PC-9 (cell line): ENCODE data around the gene NINL. TPM values are rescaled to one million over a fixed set of nuclear protein-coding genes. Genes with fewer than 3 reads are reported as not detected.
"Not testable (repeated sequence)": the region's sequence is repeated elsewhere in the genome, so short reads cannot be mapped to it uniquely, and the experiment has no call there.

ENCODE experiments used
- Bru-seq: library from RNA; stranded (reverse); fragments of 400-500 nt; gene quantifications from one replicate; lab custom pipeline; 2021; lab: Mats Ljungman, UMichigan
- BruChase-seq, 2 experiments: library from RNA; stranded (reverse); fragments of 400-500 nt; gene quantifications; one replicate each; lab custom pipeline; 2021; lab: Mats Ljungman, UMichigan
- BruUV-seq: library from RNA; stranded (reverse); fragments of 400-500 nt; replicated peaks from 2 replicates; lab custom pipeline; 2021; lab: Mats Ljungman, UMichigan
- CTCF ChIA-PET: fragments of 300-600 bp; sonication (Branson Sonifier 250); formaldehyde crosslinking; loops from one replicate; lab custom pipeline; 2022; ENCODE audit warnings: antibody characterized with exemption; lab: Charles Lee
- POLR2A ChIA-PET: fragments of 300-600 bp; sonication (Branson Sonifier 250); formaldehyde crosslinking; loops from one replicate; lab custom pipeline; 2022; ENCODE audit warnings: antibody characterized with exemption; ENCODE audit not compliant: unreplicated experiment; lab: Charles Lee
- DNase-seq, 2 experiments: peaks; one replicate each; pipeline versions ENCODE4 v3.0.0 to v3.0.0-alpha.2; 2015 to 2022; ENCODE audit warnings: mixed read lengths in 1 of 2
- H2AFZ ChIP-seq: fragments of 200-600 bp; sonication (generic); 2 replicates; pipeline ENCODE4 v1.8.1; 2017; ENCODE audit warnings: antibody characterized with exemption
- H3F3A ChIP-seq: fragments of 200-600 bp; sonication (generic); 2 replicates; pipeline ENCODE4 v1.8.1; 2017; ENCODE audit warnings: antibody characterized with exemption, mild to moderate bottlenecking, low read depth; ENCODE audit not compliant: insufficient read depth
- H3K27ac ChIP-seq: fragments of 200-600 bp; sonication (generic); 2 replicates; pipeline ENCODE4 v1.6.1; 2016; ENCODE audit warnings: mixed run types
- H3K27me3 ChIP-seq: fragments of 200-600 bp; sonication (generic); 2 replicates; pipeline ENCODE4 v1.6.1; 2016; ENCODE audit warnings: low read depth, mixed run types; ENCODE audit not compliant: insufficient read depth
- H3K36me3 ChIP-seq: fragments of 200-600 bp; sonication (generic); 2 replicates; pipeline ENCODE4 v1.6.1; 2016; ENCODE audit warnings: low read depth, mixed run types
- H3K4me1 ChIP-seq: fragments of 200-600 bp; sonication (generic); replicated peaks from 2 replicates; pipeline ENCODE4 v1.6.1; 2016; ENCODE audit warnings: mixed run types; ENCODE audit not compliant: insufficient read depth
- H3K4me2 ChIP-seq: fragments of 200-600 bp; sonication (generic); 2 replicates; pipeline ENCODE4 v1.6.1; 2017; ENCODE audit warnings: mixed run types
- H3K4me3 ChIP-seq: fragments of 200-600 bp; sonication (generic); 2 replicates; pipeline ENCODE4 v1.6.1; 2016; ENCODE audit warnings: mixed run types
- H3K79me2 ChIP-seq: fragments of 200-600 bp; sonication (generic); 2 replicates; pipeline ENCODE4 v1.6.1; 2017; ENCODE audit warnings: low read depth, mixed run types
- H3K9me2 ChIP-seq: fragments of 200-600 bp; sonication (generic); 2 replicates; pipeline ENCODE4 v1.8.1; 2017; ENCODE audit warnings: mild to moderate bottlenecking; ENCODE audit not compliant: insufficient read depth
- H3K9me3 ChIP-seq: fragments of 200-600 bp; sonication (generic); 2 replicates; pipeline ENCODE4 v1.8.1; 2016; ENCODE audit warnings: low read depth; ENCODE audit not compliant: insufficient read depth
- H4K20me1 ChIP-seq: fragments of 200-600 bp; sonication (generic); 2 replicates; pipeline ENCODE4 v1.8.1; 2017; ENCODE audit not compliant: insufficient read depth
- EZH2 ChIP-seq: fragments of 200-600 bp; sonication (generic); IDR thresholded peaks from 2 replicates; pipeline ENCODE4 v1.8.0; 2017; ENCODE audit warnings: antibody characterized with exemption, low read depth
- intact Hi-C: fragments of 100-400 bp; cut with micrococcal nuclease; formaldehyde crosslinking; loops from one replicate; pipeline ENCODE4 v1.10.0; 2022; ENCODE audit not compliant: unreplicated experiment
- long read RNA-seq: library from polyadenylated mRNA; stranded (forward); transcript quantifications from one replicate; pipeline ENCODE4 v2.0.0, GENCODE V29; 2022
- total RNA-seq: library from RNA; stranded (reverse); gene quantifications from 2 replicates; pipeline ENCODE4 v1.2.3, GENCODE V29; 2021
- TF ChIP-seq, protein P1 (sequence below): fragments of 200-600 bp; sonication (generic); conservative IDR thresholded peaks from 2 replicates; pipeline ENCODE4 v1.6.1; 2017; ENCODE audit warnings: mixed run types, antibody characterized with exemption, mild to moderate bottlenecking, moderate library complexity

NINL gene
- total RNA-seq (19.6 and 39.9 TPM in 2 replicates), Bru-seq, nascent RNA (percentile 68 among the genes with signal in this experiment), BruChase-seq, experiment 1, labeled RNA remaining after a 2-hour chase (percentile 72 among the genes with signal in this experiment), BruChase-seq, experiment 2, labeled RNA remaining after a 6-hour chase (percentile 70 among the genes with signal in this experiment)
- long read RNA-seq, full-length matches to known transcripts: 2 of 13 reads
- long read RNA-seq, partial matches to known transcripts: 6 of 13 reads
- long read RNA-seq, other reads (novel, unspliced or antisense): 5 of 13 reads

DNA sequence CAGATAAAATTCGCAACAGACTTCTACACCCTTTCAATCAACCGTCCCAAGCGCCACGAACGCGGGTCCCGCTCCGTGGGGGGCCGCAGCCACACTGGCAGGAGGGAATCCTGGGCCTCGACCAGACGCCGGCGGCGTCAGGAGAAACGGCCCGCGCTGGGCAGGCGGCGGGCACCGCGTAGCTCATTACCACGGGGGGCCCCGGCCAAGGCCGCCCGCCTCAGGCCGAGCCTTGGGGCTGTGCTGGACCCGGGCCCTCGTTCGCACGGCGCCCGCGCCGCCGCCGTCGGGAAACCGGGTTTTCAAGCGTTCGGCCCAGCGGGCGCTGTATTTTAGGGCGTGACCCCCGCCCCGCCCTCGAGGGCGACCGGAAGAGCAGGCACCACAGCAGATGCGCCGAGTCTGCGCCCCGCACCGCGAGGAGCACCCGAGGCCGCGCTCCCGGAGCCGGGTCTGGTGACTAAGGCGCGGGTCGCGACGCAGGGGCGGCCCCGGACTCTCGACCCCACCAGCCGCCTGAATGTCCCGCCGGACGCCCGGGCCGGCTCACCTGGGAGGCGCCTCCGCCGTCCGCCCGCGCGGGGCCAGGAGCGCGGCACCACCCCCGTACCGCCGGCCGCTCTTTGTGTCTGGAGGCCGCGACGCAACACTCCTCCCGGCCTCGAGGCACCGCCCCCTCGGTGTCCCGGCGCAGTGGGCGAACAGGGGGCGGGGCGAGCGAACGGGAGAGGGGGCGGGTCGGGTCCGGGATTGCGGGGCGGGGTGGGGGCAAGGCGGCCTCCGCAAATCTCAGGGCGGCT is at the start of gene NINL:
NINL (minus strand) TSS at position 627 of the 800 bp plus-strand sequence. CDS start 58,944 bp downstream, outside the sequence.
- Histone ChIP-seq H3K79me2 (peaks cover 38% of the 10 kb centered on the region), H3K9me2 (no peaks in the 10 kb centered on the region), H3K9me3 (no peaks in the 10 kb centered on the region), H3K27me3 (no peaks in the 10 kb centered on the region), H3K36me3 (no peaks in the 10 kb centered on the region), H3K4me3 (peak within 1 kb of the TSS; percentile 94), H3F3A (peaks cover 6% of the 10 kb centered on the region; the same call in 1 of the 2 replicates), H4K20me1 (no peaks in the 10 kb centered on the region), H3K4me1 (peaks cover 11% of the 10 kb centered on the region; the same call in 1 of the 2 replicates), H2AFZ (peak within 1 kb of the TSS; percentile 94), H3K27ac (no peak within 1 kb of the TSS), H3K4me2 (peak within 1 kb of the TSS; percentile 75)
- POLR2A ChIA-PET: interaction anchor here (0.5 to 0.6 kb wide), 2 partner anchors 25 to 338 kb away, joined by 5 to 6 read pairs; no protein-coding TSS in a partner anchor
- TF ChIP-seq, protein P1, sequence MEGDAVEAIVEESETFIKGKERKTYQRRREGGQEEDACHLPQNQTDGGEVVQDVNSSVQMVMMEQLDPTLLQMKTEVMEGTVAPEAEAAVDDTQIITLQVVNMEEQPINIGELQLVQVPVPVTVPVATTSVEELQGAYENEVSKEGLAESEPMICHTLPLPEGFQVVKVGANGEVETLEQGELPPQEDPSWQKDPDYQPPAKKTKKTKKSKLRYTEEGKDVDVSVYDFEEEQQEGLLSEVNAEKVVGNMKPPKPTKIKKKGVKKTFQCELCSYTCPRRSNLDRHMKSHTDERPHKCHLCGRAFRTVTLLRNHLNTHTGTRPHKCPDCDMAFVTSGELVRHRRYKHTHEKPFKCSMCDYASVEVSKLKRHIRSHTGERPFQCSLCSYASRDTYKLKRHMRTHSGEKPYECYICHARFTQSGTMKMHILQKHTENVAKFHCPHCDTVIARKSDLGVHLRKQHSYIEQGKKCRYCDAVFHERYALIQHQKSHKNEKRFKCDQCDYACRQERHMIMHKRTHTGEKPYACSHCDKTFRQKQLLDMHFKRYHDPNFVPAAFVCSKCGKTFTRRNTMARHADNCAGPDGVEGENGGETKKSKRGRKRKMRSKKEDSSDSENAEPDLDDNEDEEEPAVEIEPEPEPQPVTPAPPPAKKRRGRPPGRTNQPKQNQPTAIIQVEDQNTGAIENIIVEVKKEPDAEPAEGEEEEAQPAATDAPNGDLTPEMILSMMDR: no peak
- no peak for TF ChIP-seq EZH2
- intact Hi-C loops: loop anchor here (2.0 to 10.0 kb wide), 2 partner anchors 40 to 90 kb away; partner anchors contain the start of gene NANP
- BruUV-seq: no TSS peak
- CTCF ChIA-PET: no interaction called here
- peak; percentile 51 to 80 for DNase-seq

DNA sequence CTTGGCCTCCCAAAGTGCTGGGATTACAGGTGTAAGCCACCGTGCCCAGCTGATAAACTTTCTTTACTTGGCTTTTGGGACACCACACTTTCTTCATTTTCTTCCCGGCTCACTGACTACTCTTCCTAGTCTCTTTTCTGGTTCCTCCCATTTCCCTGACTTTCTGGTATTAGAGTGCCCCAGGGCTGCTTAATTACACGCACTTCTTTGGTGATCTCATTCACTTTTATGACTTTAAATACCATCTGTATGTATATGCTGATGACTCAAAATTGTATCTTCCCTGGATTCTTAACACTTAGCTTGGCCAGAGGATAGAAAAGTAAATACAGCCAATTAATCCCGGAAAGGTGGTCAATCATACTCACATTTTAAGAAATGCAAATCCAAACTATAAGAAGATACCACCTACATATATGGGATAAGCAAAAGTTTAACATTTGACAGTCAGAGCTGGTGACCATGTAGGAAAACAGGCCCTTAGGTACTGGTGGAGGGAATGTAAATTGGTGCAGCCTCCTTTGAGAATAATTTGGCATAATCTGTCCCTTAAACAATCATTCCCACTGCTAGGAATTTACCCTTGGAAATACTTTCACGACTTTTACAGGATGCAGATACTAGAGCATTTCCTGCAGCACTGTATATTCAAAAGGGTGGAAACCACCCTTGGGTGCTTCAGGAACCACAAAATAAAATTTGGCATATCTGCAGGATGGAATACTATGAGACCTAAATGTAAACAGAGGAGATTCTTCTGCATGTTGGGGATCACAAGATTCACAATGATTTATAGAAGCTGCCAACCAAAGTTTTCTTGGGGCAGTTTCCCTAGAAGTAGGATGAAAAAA is 47.8 kb upstream of the NINL start:
- no TSS peak for BruUV-seq
- Histone ChIP-seq H3F3A (peaks cover 9% of the 10 kb centered on the region), H3K9me2 (0 out of 2 replicates have a peak, but pooled peaks cover 3% of the 10 kb centered on the region), H3K27me3 (no peaks in the 10 kb centered on the region), H3K9me3 (0 out of 2 replicates have a peak, but pooled peaks cover 5% of the 10 kb centered on the region), H3K79me2 (peaks cover 3% of the 10 kb centered on the region; the same call in 1 of the 2 replicates), H3K4me1 (peaks cover 10% of the 10 kb centered on the region), H2AFZ (no peak overlapping the region), H3K4me3 (no peak overlapping the region), H3K4me2 (no peak overlapping the region), H3K36me3 (peaks cover 20% of the 10 kb centered on the region; the same call in 1 of the 2 replicates), H3K27ac (no peak overlapping the region), H4K20me1 (no peaks in the 10 kb centered on the region)
- intact Hi-C loops: no loop called here
- DNase-seq: peak in 1 of 2 experiments; percentile 67
- ChIA-PET CTCF (interaction anchor here (0.7 kb wide), 1 partner anchor 386 kb away, joined by 3 read pairs; no protein-coding TSS in a partner anchor), POLR2A (no interaction called here)
- TF ChIP-seq, protein P1: no peak
- TF ChIP-seq EZH2: no peak

DNA sequence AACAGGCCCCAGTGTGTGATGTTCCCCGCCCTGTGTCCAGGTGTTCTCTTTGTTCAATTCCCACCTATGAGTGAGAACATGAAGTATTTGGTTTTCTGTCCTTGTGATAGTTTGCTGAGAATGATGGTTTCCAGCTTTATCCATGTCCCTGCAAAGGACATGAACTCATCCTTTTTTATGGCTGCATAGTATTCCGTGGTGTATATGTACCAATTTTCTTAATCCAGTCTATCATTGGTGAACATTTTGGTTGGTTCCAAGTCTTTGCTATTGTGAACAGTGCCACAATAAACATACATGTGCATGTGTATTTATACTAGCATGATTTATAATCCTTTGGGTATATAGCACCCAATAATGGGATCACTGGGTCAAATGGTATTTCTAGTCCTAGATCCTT is 45.3 kb upstream of the NINL start:
- peaks cover 15% of the 10 kb centered on the region for H3K79me2 ChIP-seq
- CTCF ChIA-PET, intact Hi-C loops, H3K4me2 ChIP-seq, DNase-seq, H3K9me3 ChIP-seq, H4K20me1 ChIP-seq, BruUV-seq, POLR2A ChIA-PET, H3F3A ChIP-seq, H3K27me3 ChIP-seq, H3K27ac ChIP-seq, H2AFZ ChIP-seq, H3K36me3 ChIP-seq, H3K4me3 ChIP-seq, H3K9me2 ChIP-seq: not testable (repeated sequence)
- peaks cover 10% of the 10 kb centered on the region for H3K4me1 ChIP-seq
